Measurements from ENCODE around the gene SLC39A5. TPM values are rescaled to one million over a fixed set of nuclear protein-coding genes. Genes with fewer than 3 reads are reported as not detected.

The SLC39A5 gene
- total and polyA plus RNA-seq, 2 of the 13 experiments (the other 11 are each of a cell fraction or from before 2014, with no cell fraction given): 59.7 to 101 TPM

GRCh38 chr12:56224102-56224701, 5.6 kb upstream of the SLC39A5 start, which contains the start of gene NABP2 (continued):
- TF ChIP-seq FOSL1 (CRISPR knock-in tag; IDR thresholded peaks at IDR 0.05; ENCODE audit: borderline replicate concordance): no peak
- no peak for TF ChIP-seq NFRKB (IDR thresholded peaks at IDR 0.05)
- TF ChIP-seq AHR (CRISPR knock-in tag; IDR thresholded peaks at IDR 0.05): no peak
- TF ChIP-seq ZHX1 (CRISPR knock-in tag; IDR thresholded peaks at IDR 0.05; ENCODE audit: low read depth): no peak
- 0 out of 2 replicates have a peak, but pooled peaks have one; percentile 35 for TF ChIP-seq ZNF691 (CRISPR knock-in tag; IDR thresholded peaks at IDR 0.05; ENCODE audit: borderline replicate concordance, low read depth)
- TF ChIP-seq ZFP62 (CRISPR knock-in tag; IDR thresholded peaks at IDR 0.05): no peak
- 0 out of 2 replicates have a peak, but pooled peaks have one; percentile 6 for TF ChIP-seq ZNF329 (CRISPR knock-in tag; IDR thresholded peaks at IDR 0.05; ENCODE audit: low read depth)
- TF ChIP-seq ZNF484 (CRISPR knock-in tag; IDR thresholded peaks at IDR 0.05; ENCODE audit: borderline replicate concordance, low read depth): no peak
- TF ChIP-seq NAIF1 (CRISPR knock-in tag; IDR thresholded peaks at IDR 0.05; ENCODE audit: borderline replicate concordance): no peak
- TF ChIP-seq NBN (conservative IDR thresholded peaks at IDR 0.05): no peak
- no peak for TF ChIP-seq MTERF4 (CRISPR knock-in tag; IDR thresholded peaks at IDR 0.05)
- TF ChIP-seq FOXM1 (CRISPR knock-in tag; IDR thresholded peaks at IDR 0.05): no peak
- TF ChIP-seq TEAD2 (CRISPR knock-in tag; IDR thresholded peaks at IDR 0.05): no peak
- TF ChIP-seq, protein P1, sequence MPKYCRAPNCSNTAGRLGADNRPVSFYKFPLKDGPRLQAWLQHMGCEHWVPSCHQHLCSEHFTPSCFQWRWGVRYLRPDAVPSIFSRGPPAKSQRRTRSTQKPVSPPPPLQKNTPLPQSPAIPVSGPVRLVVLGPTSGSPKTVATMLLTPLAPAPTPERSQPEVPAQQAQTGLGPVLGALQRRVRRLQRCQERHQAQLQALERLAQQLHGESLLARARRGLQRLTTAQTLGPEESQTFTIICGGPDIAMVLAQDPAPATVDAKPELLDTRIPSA (CRISPR knock-in tag; IDR thresholded peaks at IDR 0.05; ENCODE audit: borderline replicate concordance): no peak
- TF ChIP-seq, protein P2, sequence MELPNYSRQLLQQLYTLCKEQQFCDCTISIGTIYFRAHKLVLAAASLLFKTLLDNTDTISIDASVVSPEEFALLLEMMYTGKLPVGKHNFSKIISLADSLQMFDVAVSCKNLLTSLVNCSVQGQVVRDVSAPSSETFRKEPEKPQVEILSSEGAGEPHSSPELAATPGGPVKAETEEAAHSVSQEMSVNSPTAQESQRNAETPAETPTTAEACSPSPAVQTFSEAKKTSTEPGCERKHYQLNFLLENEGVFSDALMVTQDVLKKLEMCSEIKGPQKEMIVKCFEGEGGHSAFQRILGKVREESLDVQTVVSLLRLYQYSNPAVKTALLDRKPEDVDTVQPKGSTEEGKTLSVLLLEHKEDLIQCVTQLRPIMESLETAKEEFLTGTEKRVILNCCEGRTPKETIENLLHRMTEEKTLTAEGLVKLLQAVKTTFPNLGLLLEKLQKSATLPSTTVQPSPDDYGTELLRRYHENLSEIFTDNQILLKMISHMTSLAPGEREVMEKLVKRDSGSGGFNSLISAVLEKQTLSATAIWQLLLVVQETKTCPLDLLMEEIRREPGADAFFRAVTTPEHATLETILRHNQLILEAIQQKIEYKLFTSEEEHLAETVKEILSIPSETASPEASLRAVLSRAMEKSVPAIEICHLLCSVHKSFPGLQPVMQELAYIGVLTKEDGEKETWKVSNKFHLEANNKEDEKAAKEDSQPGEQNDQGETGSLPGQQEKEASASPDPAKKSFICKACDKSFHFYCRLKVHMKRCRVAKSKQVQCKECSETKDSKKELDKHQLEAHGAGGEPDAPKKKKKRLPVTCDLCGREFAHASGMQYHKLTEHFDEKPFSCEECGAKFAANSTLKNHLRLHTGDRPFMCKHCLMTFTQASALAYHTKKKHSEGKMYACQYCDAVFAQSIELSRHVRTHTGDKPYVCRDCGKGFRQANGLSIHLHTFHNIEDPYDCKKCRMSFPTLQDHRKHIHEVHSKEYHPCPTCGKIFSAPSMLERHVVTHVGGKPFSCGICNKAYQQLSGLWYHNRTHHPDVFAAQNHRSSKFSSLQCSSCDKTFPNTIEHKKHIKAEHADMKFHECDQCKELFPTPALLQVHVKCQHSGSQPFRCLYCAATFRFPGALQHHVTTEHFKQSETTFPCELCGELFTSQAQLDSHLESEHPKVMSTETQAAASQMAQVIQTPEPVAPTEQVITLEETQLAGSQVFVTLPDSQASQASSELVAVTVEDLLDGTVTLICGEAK (IDR thresholded peaks at IDR 0.05): 0 out of 2 replicates have a peak, but pooled peaks have one; percentile 23
- TF ChIP-seq, protein P2 (CRISPR knock-in tag; IDR thresholded peaks at IDR 0.05): no peak

All from HepG2 (cell line).